WTC11 (cell line): ENCODE results near the gene UAP1. TPM values are rescaled to one million over a fixed set of nuclear protein-coding genes. Genes with fewer than 3 reads are reported as not detected.

Experiments
- ATAC-seq: fragments of 200-7000 bp; cut with Tn5 transposase; 2 replicates; pipeline ENCODE4 v1.10.0; 2021; ENCODE audit warnings: mild to moderate bottlenecking, moderate library complexity
- CTCF ChIA-PET: fragments of 300-600 bp; sonication (Branson Sonifier 250); formaldehyde crosslinking; loops from one replicate; lab custom pipeline; 2021; ENCODE audit warnings: antibody characterized with exemption; lab: Charles Lee
- POLR2A ChIA-PET: fragments of 350-600 bp; sonication (Branson Sonifier 250); formaldehyde crosslinking; loops from one replicate; lab custom pipeline; 2021; ENCODE audit warnings: antibody characterized with exemption; lab: Charles Lee
- DNase-seq: peaks from one replicate; pipeline ENCODE4 v3.0.0; 2021; ENCODE audit warnings: low spot score
- H3K27ac Mint-ChIP-seq: 2 replicates; pipeline ENCODE4 v1.8.0; 2021; ENCODE audit warnings: mixed read lengths
- H3K27me3 Mint-ChIP-seq: 2 replicates; pipeline ENCODE4 v1.8.0; 2021; ENCODE audit warnings: low read depth, mild to moderate bottlenecking, moderate library complexity, mixed read lengths
- H3K36me3 Mint-ChIP-seq: 2 replicates; pipeline ENCODE4 v1.8.0; 2021; ENCODE audit warnings: mixed read lengths
- H3K4me1 Mint-ChIP-seq: 2 replicates; pipeline ENCODE4 v1.8.0; 2022; ENCODE audit warnings: mixed read lengths
- H3K4me3 Mint-ChIP-seq: 2 replicates; pipeline ENCODE4 v1.8.0; 2021; ENCODE audit warnings: mild to moderate bottlenecking, moderate library complexity, mixed read lengths
- H3K9me3 Mint-ChIP-seq: 2 replicates; pipeline ENCODE4 v1.8.0; 2021; ENCODE audit warnings: mixed read lengths
- ETV6 ChIP-seq: sonication (generic); formaldehyde crosslinking; IDR thresholded peaks from 2 replicates; pipeline ENCODE4 v1.8.1; 2022; ENCODE audit warnings: mild to moderate bottlenecking, missing genetic modification reagents
- FOXK1 ChIP-seq: sonication (generic); formaldehyde crosslinking; IDR thresholded peaks from 2 replicates; pipeline ENCODE4 v1.8.0; 2022; ENCODE audit warnings: mild to moderate bottlenecking, moderate library complexity, missing genetic modification reagents
- FOXP1 ChIP-seq: sonication (generic); formaldehyde crosslinking; IDR thresholded peaks from 2 replicates; pipeline ENCODE4 v1.8.0; 2022; ENCODE audit warnings: missing genetic modification reagents, mild to moderate bottlenecking, moderate library complexity, borderline replicate concordance
- HMGA2 ChIP-seq: fragments of 250-450 bp; sonication (Bioruptor Pico); IDR thresholded peaks from 2 replicates; pipeline ENCODE4 v1.4.0; 2021; ENCODE audit warnings: mild to moderate bottlenecking, moderate library complexity
- JUN ChIP-seq: sonication (generic); formaldehyde crosslinking; IDR thresholded peaks from 2 replicates; pipeline ENCODE4 v1.8.0; 2023; ENCODE audit warnings: mild to moderate bottlenecking, missing genetic modification reagents
- NR2C2 ChIP-seq: sonication (generic); formaldehyde crosslinking; IDR thresholded peaks from 2 replicates; pipeline ENCODE4 v1.8.0; 2022; ENCODE audit warnings: mild to moderate bottlenecking, missing genetic modification reagents
- SMAD3 ChIP-seq: sonication (generic); formaldehyde crosslinking; IDR thresholded peaks from 2 replicates; pipeline ENCODE4 v1.8.0; 2022; ENCODE audit warnings: missing genetic modification reagents, mild to moderate bottlenecking, borderline replicate concordance
- SMAD4 ChIP-seq: sonication (generic); formaldehyde crosslinking; IDR thresholded peaks from 2 replicates; pipeline ENCODE4 v1.8.0; 2022; ENCODE audit warnings: mild to moderate bottlenecking, missing genetic modification reagents
- TCF7 ChIP-seq: sonication (generic); formaldehyde crosslinking; IDR thresholded peaks from 2 replicates; pipeline ENCODE4 v1.8.0; 2022; ENCODE audit warnings: mild to moderate bottlenecking, low read depth, missing genetic modification reagents, moderate library complexity
- ZNF138 ChIP-seq: sonication (generic); formaldehyde crosslinking; conservative IDR thresholded peaks from 2 replicates; pipeline ENCODE4 v1.8.1; 2022; ENCODE audit warnings: mild to moderate bottlenecking, moderate library complexity, missing genetic modification reagents
- ZNF232 ChIP-seq: sonication (generic); formaldehyde crosslinking; IDR thresholded peaks from 2 replicates; pipeline ENCODE4 v1.8.0; 2022; ENCODE audit warnings: mild to moderate bottlenecking, missing genetic modification reagents
- ZNF416 ChIP-seq: fragments of 250-450 bp; sonication (Bioruptor Pico); IDR thresholded peaks from 2 replicates; pipeline ENCODE4 v1.9.0; 2021; ENCODE audit warnings: mild to moderate bottlenecking, inconsistent platforms
- ZNF423 ChIP-seq: fragments of 250-450 bp; sonication (Bioruptor Pico); IDR thresholded peaks from 2 replicates; pipeline ENCODE4 v2.1.2; 2022; ENCODE audit warnings: mild to moderate bottlenecking, moderate library complexity
- ZNF671 ChIP-seq: fragments of 250-450 bp; sonication (Bioruptor Pico); IDR thresholded peaks from 2 replicates; pipeline ENCODE4 v1.8.0; 2021; ENCODE audit warnings: mild to moderate bottlenecking
- total RNA-seq: library from RNA; stranded (reverse); gene quantifications from 3 replicates; pipeline ENCODE4 v1.2.3, GENCODE V29; 2021
- TF ChIP-seq, protein P1 (sequence below): fragments of 250-450 bp; sonication (Bioruptor Pico); IDR thresholded peaks from 2 replicates; pipeline ENCODE4 v1.9.0; 2021; ENCODE audit warnings: mild to moderate bottlenecking
- TF ChIP-seq, protein P2 (sequence below): sonication (generic); formaldehyde crosslinking; IDR thresholded peaks from 2 replicates; pipeline ENCODE4 v1.8.1; 2022; ENCODE audit warnings: low read depth, mild to moderate bottlenecking, moderate library complexity, missing genetic modification reagents, borderline replicate concordance
- TF ChIP-seq, protein P3 (sequence below): sonication (generic); formaldehyde crosslinking; conservative IDR thresholded peaks from 2 replicates; pipeline ENCODE4 v1.8.1; 2023; ENCODE audit warnings: mild to moderate bottlenecking, low read depth, missing genetic modification reagents, moderate library complexity
- TF ChIP-seq, protein P4 (sequence below): sonication (generic); formaldehyde crosslinking; IDR thresholded peaks from 2 replicates; pipeline ENCODE4 v1.8.1; 2022; ENCODE audit warnings: missing genetic modification reagents, borderline replicate concordance
- TF ChIP-seq, protein P5 (sequence below): sonication (generic); formaldehyde crosslinking; IDR thresholded peaks from 2 replicates; pipeline ENCODE4 v1.8.1; 2023; ENCODE audit warnings: mild to moderate bottlenecking, missing genetic modification reagents
- TF ChIP-seq, protein P6 (sequence below): fragments of 250-450 bp; sonication (Bioruptor Pico); IDR thresholded peaks from 2 replicates; pipeline ENCODE4 v2.1.2; 2022; ENCODE audit warnings: mild to moderate bottlenecking, moderate library complexity

Gene UAP1
- total RNA-seq, 1 experiment from 2014 or later: 31.1 TPM

DNA sequence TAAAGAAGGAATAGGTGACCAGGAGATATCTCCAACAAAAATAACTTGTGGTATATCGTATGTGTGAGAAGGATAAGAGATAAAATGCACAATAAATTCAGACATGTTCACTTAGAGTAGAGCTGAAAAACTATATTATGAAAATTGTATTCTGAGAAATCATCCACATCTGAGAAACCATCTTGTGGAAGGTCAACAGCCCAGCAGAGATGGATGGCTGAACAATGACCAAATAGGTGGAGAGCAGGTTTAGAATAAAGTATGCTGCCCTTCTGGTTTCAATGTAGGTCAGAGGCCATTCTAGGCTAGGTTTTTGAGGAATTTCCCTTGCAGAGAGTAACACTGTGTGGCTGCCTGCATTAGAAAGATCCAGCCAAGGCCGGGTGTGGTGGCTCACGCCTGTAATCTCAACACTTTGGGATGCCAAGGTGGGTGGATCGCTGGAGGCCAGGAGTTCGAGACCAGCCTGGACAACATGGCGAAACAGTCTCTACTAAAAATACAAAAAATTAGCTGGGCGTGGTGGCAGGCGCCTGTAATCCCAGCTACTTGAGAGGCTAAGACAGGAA is 8.8 kb upstream of the UAP1 start:
- peaks cover 8% of the 10 kb centered on the region for H3K4me1 Mint-ChIP-seq
- no peak overlapping the region for H3K4me3 Mint-ChIP-seq
- no peaks in the 10 kb centered on the region for H3K27me3 Mint-ChIP-seq
- TF ChIP-seq JUN (CRISPR knock-in tag) (no peak), ZNF416 (no peak), NR2C2 (no peak), ETV6 (no peak), ZNF138 (CRISPR knock-in tag) (no peak), SMAD3 (CRISPR knock-in tag) (no peak)
- TF ChIP-seq, protein P1, sequence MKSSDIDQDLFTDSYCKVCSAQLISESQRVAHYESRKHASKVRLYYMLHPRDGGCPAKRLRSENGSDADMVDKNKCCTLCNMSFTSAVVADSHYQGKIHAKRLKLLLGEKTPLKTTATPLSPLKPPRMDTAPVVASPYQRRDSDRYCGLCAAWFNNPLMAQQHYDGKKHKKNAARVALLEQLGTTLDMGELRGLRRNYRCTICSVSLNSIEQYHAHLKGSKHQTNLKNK (CRISPR knock-in tag): no peak
- TF ChIP-seq, protein P2, sequence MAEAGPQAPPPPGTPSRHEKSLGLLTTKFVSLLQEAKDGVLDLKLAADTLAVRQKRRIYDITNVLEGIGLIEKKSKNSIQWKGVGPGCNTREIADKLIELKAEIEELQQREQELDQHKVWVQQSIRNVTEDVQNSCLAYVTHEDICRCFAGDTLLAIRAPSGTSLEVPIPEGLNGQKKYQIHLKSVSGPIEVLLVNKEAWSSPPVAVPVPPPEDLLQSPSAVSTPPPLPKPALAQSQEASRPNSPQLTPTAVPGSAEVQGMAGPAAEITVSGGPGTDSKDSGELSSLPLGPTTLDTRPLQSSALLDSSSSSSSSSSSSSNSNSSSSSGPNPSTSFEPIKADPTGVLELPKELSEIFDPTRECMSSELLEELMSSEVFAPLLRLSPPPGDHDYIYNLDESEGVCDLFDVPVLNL (CRISPR knock-in tag): no peak
- TF ChIP-seq, protein P3, sequence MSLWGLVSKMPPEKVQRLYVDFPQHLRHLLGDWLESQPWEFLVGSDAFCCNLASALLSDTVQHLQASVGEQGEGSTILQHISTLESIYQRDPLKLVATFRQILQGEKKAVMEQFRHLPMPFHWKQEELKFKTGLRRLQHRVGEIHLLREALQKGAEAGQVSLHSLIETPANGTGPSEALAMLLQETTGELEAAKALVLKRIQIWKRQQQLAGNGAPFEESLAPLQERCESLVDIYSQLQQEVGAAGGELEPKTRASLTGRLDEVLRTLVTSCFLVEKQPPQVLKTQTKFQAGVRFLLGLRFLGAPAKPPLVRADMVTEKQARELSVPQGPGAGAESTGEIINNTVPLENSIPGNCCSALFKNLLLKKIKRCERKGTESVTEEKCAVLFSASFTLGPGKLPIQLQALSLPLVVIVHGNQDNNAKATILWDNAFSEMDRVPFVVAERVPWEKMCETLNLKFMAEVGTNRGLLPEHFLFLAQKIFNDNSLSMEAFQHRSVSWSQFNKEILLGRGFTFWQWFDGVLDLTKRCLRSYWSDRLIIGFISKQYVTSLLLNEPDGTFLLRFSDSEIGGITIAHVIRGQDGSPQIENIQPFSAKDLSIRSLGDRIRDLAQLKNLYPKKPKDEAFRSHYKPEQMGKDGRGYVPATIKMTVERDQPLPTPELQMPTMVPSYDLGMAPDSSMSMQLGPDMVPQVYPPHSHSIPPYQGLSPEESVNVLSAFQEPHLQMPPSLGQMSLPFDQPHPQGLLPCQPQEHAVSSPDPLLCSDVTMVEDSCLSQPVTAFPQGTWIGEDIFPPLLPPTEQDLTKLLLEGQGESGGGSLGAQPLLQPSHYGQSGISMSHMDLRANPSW (CRISPR knock-in tag): no peak
- TF ChIP-seq, protein P4, sequence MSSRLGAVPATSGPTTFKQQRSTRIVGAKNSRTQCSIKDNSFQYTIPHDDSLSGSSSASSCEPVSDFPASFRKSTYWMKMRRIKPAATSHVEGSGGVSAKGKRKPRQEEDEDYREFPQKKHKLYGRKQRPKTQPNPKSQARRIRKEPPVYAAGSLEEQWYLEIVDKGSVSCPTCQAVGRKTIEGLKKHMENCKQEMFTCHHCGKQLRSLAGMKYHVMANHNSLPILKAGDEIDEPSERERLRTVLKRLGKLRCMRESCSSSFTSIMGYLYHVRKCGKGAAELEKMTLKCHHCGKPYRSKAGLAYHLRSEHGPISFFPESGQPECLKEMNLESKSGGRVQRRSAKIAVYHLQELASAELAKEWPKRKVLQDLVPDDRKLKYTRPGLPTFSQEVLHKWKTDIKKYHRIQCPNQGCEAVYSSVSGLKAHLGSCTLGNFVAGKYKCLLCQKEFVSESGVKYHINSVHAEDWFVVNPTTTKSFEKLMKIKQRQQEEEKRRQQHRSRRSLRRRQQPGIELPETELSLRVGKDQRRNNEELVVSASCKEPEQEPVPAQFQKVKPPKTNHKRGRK: no peak
- no peaks in the 10 kb centered on the region for H3K36me3 Mint-ChIP-seq
- DNase-seq: no peak
- no peak for ATAC-seq
- H3K27ac Mint-ChIP-seq: no peak overlapping the region
- H3K9me3 Mint-ChIP-seq: no peaks in the 10 kb centered on the region
- CTCF ChIA-PET: no interaction called here
- POLR2A ChIA-PET: no interaction called here

DNA sequence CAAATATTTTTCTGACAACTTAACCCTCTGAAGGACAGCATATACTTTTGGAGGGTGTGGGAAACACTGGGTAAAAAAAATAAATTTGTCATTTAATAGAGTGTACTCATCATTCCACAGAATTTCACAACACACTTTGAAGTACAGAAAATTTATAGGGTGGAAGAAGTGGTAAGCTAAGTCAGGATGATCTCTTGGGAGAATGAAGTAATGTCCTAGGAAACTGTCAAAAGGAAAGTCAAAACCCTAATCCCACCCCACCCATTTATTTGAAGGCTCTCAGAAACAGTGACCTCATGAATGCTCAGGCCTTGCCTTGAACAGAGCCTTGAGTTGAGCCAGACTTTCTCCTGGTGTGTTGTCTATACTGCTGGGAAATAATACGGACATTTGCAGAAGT is 7.3 kb upstream of the UAP1 start:
- ATAC-seq (no peak), DNase-seq (no peak)
- Mint-ChIP-seq H3K9me3 (no peaks in the 10 kb centered on the region), H3K27me3 (no peaks in the 10 kb centered on the region), H3K36me3 (no peaks in the 10 kb centered on the region), H3K4me1 (peaks cover 8% of the 10 kb centered on the region), H3K4me3 (no peak overlapping the region)
- CTCF ChIA-PET: no interaction called here
- POLR2A ChIA-PET: no interaction called here
- TF ChIP-seq, protein P5, sequence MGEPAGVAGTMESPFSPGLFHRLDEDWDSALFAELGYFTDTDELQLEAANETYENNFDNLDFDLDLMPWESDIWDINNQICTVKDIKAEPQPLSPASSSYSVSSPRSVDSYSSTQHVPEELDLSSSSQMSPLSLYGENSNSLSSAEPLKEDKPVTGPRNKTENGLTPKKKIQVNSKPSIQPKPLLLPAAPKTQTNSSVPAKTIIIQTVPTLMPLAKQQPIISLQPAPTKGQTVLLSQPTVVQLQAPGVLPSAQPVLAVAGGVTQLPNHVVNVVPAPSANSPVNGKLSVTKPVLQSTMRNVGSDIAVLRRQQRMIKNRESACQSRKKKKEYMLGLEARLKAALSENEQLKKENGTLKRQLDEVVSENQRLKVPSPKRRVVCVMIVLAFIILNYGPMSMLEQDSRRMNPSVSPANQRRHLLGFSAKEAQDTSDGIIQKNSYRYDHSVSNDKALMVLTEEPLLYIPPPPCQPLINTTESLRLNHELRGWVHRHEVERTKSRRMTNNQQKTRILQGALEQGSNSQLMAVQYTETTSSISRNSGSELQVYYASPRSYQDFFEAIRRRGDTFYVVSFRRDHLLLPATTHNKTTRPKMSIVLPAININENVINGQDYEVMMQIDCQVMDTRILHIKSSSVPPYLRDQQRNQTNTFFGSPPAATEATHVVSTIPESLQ (CRISPR knock-in tag): no peak
- TF ChIP-seq FOXP1 (CRISPR knock-in tag): no peak
- no peak for TF ChIP-seq ZNF671
- no peak for TF ChIP-seq ZNF232 (CRISPR knock-in tag)
- TF ChIP-seq, all 79 proteins: peak for 0
- no peak overlapping the region for H3K27ac Mint-ChIP-seq

DNA sequence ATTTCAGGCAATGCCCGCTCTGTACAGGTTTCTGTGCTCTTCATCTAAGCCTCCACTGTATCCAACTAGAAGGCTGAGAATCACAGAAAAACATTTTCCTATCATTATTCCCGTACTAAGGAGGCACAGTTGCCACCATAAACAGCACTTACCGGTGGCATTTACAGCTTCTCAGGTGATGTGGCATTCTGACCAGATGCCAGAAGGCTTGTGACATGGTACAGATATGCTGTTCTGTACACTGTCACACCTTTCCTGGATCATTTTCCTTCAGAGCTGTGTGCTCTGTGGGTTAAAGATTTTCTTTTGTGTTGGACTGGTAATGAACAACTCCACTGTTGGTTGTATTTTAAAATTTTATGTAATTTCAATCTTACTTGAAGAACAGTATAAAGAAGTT is 4.0 kb upstream of the UAP1 start:
- Mint-ChIP-seq H3K4me3 (no peak overlapping the region), H3K36me3 (no peaks in the 10 kb centered on the region)
- no peak for ATAC-seq
- DNase-seq: no peak
- TF ChIP-seq HMGA2 (CRISPR knock-in tag) (no peak), TCF7 (no peak), ZNF423 (CRISPR knock-in tag) (no peak), SMAD4 (CRISPR knock-in tag) (no peak), FOXK1 (CRISPR knock-in tag) (no peak), ETV6 (no peak)
- TF ChIP-seq, protein P6, sequence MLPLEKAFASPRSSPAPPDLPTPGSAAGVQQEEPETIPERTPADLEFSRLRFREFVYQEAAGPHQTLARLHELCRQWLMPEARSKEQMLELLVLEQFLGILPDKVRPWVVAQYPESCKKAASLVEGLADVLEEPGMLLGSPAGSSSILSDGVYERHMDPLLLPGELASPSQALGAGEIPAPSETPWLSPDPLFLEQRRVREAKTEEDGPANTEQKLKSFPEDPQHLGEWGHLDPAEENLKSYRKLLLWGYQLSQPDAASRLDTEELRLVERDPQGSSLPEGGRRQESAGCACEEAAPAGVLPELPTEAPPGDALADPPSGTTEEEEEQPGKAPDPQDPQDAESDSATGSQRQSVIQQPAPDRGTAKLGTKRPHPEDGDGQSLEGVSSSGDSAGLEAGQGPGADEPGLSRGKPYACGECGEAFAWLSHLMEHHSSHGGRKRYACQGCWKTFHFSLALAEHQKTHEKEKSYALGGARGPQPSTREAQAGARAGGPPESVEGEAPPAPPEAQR (CRISPR knock-in tag): no peak
- TF ChIP-seq, all 79 proteins: peak for 0
- Mint-ChIP-seq H3K27me3 (peaks cover 8% of the 10 kb centered on the region), H3K4me1 (peaks cover 18% of the 10 kb centered on the region), H3K27ac (no peak overlapping the region), H3K9me3 (no peaks in the 10 kb centered on the region)
- POLR2A ChIA-PET: no interaction called here
- CTCF ChIA-PET: no interaction called here
